Activated gamma-delta T cell treated with anti-CD3 and anti-CD28 coated beads, Interleukin-2, amount 50 U/mL, for 16 hours (primary cell): ENCODE data around the gene DOK1.

Experiments used
- DNase-seq: peaks from one replicate; pipeline ENCODE4 v3.0.0-alpha.2; 2020; ENCODE audit warnings: low read depth

DOK1 gene

GRCh38 chr2:74569686-74570085 lies 15.2 kb downstream of the DOK1 start:
- no peak for DNase-seq

GRCh38 chr2:74571058-74571457 lies 16.5 kb downstream of the DOK1 start:
- no peak for DNase-seq

- DNase-seq = no peak
Measured at GRCh38 chr2:74572178-74572925, 17.8 kb downstream of the DOK1 start.

GRCh38 chr2:74573747-74574562 lies 19.4 kb downstream of the DOK1 start:
- no peak for DNase-seq

GRCh38 chr2:74575320-74575719 lies 20.8 kb downstream of the DOK1 start:
- DNase-seq = no peak

GRCh38 chr2:74576211-74576862 lies 21.8 kb downstream of the DOK1 start:
- no peak for DNase-seq

GRCh38 chr2:74576863-74577229 lies 22.3 kb downstream of the DOK1 start:
- DNase-seq = no peak

- no peak for DNase-seq
Measured at GRCh38 chr2:74577448-74577847, 22.9 kb downstream of the DOK1 start.

- no peak for DNase-seq
Measured at GRCh38 chr2:74578408-74578807, 23.9 kb downstream of the DOK1 start.

- no peak for DNase-seq
Measured at GRCh38 chr2:74581463-74581862, 26.9 kb downstream of the DOK1 start.

GRCh38 chr2:74582184-74582583 lies 27.7 kb downstream of the DOK1 start:
- no peak for DNase-seq

GRCh38 chr2:74583504-74583903 lies 29.0 kb downstream of the DOK1 start:
- DNase-seq = no peak

GRCh38 chr2:74584088-74584645 lies 29.6 kb downstream of the DOK1 start:
- no peak for DNase-seq

- no peak for DNase-seq
Measured at GRCh38 chr2:74585406-74586185, 31.1 kb downstream of the DOK1 start.

GRCh38 chr2:74587664-74588277 lies 33.3 kb downstream of the DOK1 start:
- peak; percentile 24 for DNase-seq

GRCh38 chr2:74588664-74589063 lies 34.1 kb downstream of the DOK1 start:
- no peak for DNase-seq

- DNase-seq = no peak
Measured at GRCh38 chr2:74593826-74594772, 39.6 kb downstream of the DOK1 start.

- DNase-seq = no peak
Measured at GRCh38 chr2:74596584-74596983, 42.1 kb downstream of the DOK1 start.

- DNase-seq = no peak
Measured at GRCh38 chr2:74597410-74597809, 42.9 kb downstream of the DOK1 start.

GRCh38 chr2:74599676-74600075 lies 45.2 kb downstream of the DOK1 start:
- DNase-seq = no peak
